Esophagus squamous epithelium (tissue), 4 donors: ENCODE results near the gene DCUN1D4.

Source experiments
- CTCF ChIP-seq, 6 experiments: fragments of 450-650 bp in 4 of 6; fragments of 200-600 bp in 2 of 6; sonication (generic) in 2 of 6; IDR thresholded peaks; one replicate each; pipeline ENCODE4 v1.5.1; 2016 to 2019; ENCODE audit warnings: antibody characterized with exemption in 6 of 6, mild to moderate bottlenecking in 4 of 6, moderate library complexity in 4 of 6
- POLR2A ChIP-seq, 4 donors: fragments of 450-650 bp; IDR thresholded peaks; one replicate each; pipeline ENCODE4 v1.6.1; 2017; ENCODE audit warnings: antibody characterized with exemption in 4 of 4, mild to moderate bottlenecking in 4 of 4, moderate library complexity in 3 of 4

DNA sequence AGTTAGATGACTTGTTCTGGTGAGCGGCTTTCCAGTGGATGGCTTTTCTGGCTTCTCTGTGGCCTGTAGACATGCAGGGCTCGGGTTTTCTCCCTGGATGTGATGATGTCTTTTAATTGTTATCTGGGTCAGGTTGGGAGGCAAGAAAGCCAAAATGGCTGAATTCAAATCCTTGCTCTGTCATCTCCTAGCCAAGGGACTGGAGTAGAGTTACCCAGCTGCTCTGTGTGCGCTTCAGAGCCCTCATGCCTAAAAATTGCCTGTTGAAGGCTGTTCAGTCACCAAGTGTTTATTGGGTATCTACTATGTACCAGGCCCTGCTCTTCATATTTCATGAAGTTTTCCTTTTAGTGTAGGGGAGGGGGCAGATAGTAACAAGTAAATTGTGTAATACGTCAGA lies 7.3 kb downstream of the DCUN1D4 start:
- TF ChIP-seq POLR2A (IDR thresholded peaks at IDR 0.05) (no peak), CTCF (IDR thresholded peaks at IDR 0.05) (no peak)
